NOMO-1 (cell line): ENCODE data around the gene OTUB2.
A peak's percentile ranks its signal among the peaks of the same experiment; 100 is the strongest.

Experiments
- DNase-seq, 2 experiments: peaks; one replicate each; lab custom pipeline; 2025; ENCODE audit not compliant: unreplicated experiment in 2 of 2; lab: John Stamatoyannopoulos, UW

The OTUB2 gene

DNA sequence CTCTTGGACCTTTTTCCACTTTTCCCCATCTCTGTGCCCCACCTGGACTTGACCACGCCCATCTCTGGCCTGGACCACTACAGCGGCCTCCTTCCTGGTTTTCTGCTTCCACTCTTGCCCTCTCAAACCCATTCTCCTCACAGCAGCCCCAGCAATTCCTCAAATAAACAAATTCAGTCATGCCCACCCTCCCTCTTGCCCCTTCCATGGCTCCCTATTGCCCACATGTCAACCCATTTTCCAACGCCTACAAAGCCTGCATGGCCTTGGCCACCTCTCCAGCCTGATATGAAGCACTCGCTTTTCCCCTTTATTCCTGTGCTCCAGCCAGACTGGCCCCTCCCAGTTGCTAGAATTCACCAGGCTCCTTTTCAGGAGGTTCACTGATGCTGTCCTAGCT is 5.9 kb upstream of the OTUB2 start:
- DNase-seq, result no peak

DNA sequence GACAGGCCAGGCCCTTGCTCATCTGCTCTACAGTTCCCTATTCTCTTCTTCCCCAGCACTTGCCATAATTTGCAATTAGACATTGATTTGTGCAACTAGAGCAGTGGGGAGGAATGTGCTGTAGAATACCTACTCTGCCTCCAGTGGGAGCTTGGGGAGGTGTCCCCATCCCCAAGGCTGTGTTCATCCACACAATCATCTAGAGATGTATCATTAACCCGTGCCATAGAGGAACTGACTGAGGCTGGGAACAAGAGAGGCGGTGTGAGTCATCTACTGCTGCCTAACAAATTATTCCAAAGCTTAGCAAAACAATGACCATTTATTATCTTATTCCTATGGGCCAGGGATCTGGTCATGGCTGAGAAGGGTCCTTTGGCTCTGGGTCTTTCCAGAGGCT is 5.1 kb upstream of the OTUB2 start:
- DNase-seq, result no peak

DNA sequence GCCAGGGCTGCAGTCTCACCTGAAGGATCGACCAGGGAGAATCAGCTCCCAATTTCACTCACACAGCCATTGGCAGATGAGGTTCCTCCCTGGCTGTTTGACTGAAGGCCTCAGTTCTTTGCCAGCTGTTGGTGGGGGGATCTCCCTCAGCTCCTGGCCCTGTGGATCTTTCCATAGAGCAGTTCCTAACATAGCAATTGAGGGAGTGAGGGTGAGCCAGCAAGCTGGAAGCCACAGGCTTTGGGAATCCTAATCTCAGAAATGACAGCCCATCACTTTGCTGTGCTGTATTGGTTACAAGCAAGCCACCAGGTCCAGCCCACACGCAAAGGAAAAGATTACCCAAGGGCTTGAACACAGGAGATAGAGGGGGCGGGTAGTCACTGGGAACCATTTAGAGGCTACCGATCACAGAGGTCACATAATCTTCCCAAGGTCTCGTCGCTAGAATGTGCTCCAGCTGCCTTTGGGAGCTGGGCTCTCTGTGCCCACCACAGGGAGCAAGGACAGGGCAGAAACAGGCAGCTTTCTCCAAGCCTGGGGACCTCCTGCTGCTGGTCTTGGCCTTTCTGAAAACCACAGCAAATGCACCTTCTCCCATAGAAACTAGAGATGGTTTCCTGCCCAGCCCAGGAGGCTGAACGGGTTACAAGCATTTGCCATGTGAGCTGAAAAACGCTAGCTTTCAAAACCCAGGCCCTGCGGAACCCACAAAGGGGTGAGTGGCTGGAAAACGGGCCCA is 4.6 kb upstream of the OTUB2 start:
- no peak for DNase-seq

DNA sequence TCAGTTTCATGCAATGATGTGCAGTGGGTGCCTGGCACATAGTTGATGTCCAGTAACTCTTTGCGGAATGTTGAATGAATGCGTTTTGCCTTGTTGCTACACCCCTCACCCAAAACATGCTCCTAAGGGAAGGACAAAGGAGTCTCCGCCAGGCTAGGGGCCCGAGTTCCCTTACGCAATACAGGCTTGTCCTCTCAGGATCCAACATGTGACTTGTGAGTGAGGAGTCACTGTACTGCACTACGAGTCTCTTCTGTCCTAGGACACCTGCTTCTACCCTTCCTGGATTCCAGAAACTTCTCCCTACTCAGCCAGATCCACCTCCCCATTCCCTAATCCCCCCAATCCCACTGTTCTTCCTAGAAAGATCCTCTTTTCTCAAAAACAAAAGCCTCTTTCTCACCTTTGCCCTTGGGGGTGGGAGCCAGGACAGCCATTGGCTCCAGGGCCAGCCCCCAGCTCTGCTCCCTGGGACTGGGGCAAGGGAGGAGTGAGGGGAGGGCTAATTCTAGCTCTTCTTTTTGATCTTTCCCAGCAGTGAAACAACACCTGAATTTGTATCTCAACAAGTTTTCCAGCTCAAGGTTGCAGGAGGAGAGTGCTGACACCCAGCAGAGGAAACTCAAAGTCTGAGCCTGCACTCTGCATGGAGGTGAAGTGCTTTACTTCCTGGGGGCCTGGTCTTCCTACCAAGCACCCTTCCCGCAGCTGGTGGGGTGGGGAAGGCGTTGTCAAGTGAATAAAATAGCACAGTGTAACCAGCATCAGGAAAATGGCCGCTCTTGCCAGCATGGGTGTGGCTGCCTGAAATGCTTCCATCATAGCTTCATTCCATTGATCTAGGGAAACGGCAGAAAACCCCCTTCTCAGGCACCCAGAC is 3.4 kb upstream of the OTUB2 start:
- DNase-seq, result no peak

DNA sequence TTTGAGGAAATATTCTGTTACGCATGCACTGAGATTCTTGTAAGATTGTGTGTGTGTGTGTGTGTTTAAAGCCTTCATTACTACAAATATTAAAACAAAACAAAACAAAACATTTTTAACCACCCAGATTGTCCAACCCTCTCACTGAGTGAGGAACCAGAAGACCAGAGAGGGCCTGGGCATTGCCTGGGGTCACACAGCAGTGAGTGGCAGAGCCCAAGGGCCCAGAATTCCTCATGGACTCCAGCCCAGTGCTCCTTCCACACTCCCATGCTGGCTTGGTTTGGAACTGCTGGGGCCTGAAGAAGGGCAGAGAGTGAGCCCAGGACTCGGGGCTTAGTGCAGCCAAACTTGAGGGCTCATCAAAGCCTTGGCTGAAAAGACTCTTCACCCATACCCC is 1.6 kb upstream of the OTUB2 start:
- no peak for DNase-seq

DNA sequence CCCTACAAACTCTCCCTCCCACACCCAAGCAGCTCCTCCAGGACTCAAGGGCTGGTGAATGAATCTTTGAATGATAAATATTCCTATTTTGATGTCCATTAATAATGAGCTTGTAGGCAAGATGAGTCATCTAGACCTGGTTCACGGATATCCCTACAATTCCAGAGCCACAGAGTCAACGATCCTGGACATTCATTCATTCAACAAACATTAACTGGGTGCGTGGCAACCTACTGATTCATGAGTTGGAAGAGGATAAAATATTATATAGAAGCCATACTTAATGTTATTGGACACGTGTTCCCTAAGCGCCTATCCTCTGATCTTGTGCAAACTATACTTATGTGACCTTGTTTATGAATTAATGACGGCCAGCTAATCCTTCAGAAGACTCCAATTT is 420 bp upstream of the OTUB2 start:
- no peak for DNase-seq

DNA sequence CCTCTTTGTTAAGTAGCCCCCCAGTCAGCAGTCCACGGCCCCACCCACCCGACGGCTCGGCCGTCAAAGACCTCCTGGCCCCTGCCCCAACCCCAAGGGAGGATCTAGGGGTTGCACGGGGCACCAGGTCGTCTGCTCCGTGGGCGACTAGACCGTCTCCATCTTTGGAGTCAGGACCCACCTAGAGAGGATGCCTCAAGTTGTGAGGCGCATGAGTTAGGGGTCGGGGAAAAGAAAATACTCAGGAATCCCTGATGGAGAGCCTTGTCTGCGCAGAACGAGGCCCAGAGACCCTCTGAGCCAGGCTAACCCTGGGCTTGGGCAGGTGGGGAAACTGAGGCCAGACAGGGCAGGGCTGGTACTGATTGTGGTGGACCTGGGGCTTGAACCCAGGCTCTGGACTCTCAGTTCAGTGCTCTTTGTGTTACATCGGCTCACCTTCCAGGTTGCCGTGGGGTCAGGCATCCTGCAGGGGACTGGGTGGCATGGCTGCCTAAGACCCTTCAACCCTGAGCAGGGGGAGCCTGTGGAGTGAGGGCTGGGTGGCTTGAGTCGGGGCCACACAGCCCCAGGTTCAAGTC is 839 bp downstream of the OTUB2 start:
- no peak for DNase-seq

DNA sequence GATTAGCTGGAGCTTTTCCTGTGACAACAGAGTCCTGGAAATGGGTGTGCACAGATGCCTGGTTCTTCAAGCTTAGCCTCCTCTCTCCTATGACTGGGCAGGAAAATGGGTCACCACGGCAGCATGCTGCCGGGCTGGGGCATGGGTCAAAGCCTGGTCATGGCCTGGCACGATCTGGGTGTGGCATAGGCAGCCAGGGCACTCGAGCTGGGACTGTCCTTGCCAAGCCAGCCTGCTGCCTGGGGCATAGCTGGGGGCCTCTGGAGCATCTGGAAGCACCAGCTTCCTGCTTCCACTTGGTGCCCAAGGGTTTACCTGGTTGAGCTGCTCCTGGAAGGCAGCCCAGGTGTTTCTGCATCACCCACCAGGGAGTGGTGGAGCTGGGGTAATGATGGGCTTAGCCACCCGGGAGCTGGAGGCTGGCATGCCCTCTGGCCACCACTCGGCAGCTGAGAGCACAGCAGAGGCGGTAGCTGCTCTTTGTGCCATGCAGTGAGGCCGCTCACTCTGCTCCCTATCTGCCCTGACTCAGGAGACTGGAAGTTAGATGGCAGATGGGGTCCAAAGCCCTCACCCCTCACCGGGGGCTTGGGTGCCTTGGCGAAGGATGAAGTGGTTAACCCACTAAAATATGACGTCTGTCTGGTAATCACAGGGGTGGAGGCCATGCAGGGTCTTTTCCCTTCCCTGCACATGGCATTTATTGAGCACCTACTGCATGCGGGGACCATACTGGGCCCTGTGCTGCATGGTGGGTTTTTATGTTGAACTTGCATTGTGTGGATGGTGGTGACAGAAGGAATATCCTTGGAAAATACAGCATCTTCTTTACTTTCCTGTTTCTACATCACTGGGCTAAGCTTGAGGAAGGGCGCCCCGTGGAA is 1.7 kb downstream of the OTUB2 start:
- no peak for DNase-seq

DNA sequence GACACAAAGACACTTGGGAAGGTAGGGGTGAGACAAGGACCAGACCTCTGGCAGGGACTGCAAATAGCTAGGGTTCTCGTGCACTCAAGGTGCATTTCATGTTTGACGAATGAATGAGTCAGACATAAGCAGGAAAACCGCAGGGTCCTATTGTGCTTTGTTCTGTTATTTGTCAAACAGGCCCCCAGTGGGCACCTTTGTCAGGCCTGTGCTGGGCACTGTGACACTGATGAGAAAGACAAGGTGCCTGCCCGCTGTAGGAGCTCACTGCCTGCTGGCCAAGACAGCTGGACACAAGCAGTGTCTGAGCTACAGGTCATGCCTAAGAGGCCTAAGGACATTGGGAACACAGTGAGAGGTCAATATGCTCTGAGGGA is 2.3 kb downstream of the OTUB2 start:
- DNase-seq, result peak; percentile 37 to 57

DNA sequence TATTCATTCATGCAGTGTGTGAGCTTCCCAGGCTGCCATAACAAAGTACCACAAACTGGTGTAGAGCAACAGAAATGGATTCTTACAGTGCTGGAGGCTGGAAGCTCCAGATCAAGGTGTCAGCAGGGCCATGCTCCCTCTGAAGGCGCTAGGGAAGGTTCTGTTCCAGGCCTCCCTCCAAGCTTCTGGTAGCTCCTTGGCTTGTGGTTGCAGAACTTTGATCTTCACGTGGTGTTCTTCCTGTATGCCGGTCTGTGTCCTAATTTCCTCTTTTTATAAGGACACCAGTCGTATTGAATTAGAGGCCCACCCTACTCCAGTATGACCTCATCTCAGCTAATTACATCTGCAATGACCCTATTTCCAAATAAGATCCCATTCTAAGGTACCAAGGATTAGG is 3.1 kb downstream of the OTUB2 start:
- peak; percentile 54 to 78 for DNase-seq

DNA sequence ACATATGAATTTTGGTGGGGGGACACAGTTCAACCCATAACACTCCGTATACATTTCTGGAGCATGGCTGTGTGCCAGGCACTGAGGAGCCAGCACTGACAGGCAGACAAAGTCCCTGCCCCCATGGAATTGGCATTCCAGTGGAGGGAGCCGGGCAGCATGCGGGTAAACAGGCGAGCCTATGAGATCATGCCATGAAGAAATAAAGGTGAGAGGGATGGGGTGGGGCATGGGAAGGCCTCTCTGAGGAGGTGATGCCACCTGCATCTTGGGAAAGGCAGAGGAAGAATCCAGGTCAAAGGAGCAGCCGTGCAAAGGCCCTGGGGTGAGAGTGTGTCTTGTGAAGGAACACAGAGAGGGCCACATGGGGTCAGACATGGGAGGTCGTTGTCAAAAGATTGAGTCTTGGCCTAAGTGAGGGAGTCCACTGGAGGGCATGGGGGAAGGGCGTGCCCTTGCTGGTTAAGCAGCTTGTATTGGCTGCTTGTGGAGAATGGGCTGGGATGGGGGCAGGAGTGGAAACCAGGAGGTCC is 3.6 kb downstream of the OTUB2 start:
- no peak for DNase-seq

DNA sequence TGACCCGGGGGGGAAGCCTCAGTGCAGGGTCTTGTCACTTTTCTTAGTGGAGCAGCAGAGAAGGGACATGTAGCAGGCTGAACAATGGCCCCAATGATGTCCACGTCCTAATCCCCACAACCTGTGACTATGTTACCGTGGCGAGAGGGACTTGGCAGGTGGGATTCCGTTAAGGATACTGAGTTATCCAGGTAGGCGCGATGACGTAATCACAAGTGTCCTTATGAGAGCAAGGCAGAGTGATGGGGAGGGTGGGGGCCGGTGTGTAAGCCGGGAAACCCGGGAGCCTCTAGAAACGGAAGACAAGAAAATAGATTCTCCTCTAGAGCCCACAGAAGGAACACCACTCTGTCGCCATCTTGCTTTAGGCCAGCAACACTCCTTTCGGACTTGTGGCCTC is 4.4 kb downstream of the OTUB2 start:
- DNase-seq, result no peak

DNA sequence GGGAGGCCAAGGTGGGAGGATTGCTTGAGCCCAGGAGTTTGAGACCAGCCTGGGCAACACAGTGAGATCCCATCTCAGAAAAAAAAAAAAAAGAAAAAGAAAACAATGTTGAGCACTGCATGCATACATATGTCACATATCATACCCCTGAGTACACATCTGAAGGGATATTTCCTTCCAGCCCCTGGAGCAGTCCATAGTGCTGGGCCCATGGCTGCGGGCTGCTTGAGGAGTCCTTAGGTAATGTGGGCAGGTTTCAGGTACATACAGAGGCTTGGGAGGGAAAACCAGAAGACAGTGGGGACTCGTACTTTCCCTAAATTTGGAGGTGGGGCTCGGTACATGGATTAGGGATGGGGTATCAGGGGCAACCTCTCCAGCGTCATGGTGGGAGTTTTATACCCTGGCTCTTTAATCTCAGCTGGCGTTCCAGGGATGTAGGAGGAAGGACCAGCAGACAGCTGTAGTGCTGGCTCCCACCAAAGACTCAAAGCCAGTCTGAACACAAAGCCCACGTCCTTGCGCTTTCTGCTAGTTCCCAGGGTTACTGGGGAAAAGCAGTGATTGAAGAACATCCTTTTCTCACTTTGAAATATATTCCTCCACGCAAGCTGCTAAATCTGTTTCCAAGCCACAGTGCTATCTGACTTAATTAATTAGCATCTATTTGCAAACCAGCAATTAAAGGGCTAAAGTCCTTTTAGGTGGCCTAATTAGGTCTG is 5.2 kb downstream of the OTUB2 start:
- no peak for DNase-seq

DNA sequence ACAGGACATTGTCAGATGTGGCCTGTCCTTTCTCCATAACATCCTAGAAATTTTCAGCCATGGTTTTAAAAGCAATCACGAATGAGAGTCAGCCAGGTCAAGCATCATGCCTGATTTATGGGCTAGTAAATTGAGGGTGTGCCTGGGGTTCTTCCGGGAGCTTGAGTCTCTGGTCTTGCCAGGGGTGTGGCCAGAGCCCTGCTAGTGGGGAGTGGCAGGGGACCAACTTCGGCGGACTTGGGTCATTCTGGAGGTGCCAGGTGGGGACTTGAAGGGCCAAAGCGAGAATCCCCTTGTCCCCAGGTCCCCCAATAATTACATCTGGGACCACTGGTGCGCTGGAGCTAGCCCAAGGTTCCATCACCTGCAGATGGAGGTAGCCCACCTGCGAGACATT is 5.7 kb downstream of the OTUB2 start:
- DNase-seq, result no peak

DNA sequence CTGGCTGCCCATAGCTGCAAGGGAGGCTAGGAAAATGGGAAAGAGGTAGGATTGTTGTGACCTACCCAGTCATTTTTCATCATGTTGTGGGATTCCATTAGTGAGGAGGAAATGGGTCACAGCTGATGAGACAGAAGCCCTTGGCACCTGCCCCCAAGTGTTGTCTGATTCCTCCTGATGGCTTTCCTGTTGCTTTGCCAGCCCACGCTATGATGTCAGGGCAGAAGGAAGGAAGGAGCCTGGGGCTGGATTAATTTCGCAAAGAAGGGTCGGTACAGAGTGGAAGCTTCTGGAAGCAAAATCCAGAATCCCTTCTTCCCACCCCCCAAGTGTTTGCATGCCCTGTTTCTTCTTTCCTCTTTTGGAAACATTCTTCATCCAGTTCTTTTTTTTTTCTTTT is 8.7 kb downstream of the OTUB2 start:
- no peak for DNase-seq

DNA sequence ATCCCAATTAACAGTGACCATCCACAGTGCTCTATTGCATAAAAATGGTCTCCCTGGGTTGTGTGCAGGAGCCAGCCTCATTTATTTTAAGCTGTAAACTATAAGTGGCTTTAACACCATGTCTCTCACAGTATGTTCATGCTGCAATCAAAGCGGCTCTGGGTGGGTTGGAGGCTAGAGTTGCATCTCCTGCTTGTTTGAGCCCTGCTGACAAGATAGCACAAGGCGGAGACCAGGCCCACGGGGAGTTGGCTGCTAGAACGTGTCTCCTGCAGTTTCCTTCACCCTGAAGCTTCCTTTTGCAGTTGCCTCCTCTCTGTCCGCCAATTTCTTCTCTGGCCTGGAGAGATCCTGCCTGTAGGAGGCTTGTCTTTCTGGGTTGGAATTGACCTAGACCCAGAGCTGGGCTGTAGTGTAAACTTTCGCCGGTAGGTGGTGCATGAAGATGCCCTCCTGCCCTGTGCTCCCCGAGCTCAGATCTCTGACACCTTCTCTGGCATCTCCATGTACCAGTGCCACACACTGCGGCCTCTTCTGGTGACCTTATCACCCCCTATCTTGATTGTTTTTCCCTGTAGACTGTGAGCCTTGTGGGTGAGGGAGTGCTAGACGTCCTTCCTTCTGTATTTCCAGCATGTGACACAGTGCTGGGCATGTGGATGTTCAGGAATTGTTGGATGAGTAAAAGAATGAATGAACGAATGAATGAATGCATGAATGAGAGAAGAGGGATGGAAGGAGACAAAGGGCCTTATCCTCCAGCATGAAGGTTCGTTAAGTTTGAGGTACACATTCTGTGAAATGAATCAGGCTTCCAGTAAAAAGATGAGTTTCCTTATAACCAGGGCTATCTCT is 10.4 kb downstream of the OTUB2 start:
- DNase-seq, result peak; percentile 21 to 44

DNA sequence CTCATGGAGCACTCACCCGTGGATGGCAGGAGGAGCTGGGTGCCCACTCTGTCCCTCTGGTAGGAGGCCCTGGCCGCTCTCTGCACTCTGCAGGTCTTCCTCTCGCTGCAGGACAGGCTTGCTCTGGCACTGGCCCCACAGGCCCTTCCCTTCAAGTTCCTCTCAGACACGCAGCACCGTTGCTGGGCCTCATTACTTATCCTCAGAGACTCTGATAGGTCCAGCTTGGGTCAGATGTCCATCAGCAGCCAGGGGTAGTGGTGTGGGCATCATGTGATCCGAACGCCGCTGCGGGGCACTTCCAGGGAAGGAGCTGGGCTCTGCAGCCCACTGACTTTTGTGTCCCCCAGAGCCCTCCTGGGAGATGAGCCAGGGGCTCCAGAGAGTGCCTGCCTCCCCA is 11.8 kb downstream of the OTUB2 start:
- DNase-seq, result no peak

DNA sequence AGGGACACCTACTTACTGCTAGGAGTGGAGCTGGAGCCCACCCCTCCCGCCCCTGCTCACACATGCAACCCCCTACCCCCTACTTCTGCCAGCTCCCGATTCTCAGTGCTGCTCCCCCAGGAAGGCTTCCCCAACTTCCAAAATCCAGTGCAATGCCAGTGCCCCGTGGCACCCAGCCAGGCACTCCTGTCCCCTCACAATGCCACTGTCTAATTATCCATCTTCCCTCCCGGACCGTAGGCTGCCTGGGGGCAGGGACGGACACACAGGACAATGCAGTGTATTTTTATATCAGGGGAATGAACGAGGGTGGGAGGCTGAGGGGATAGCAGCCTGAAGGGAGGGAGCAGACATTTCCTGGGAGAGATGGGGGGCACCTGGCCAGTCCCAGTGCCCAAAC is 12.4 kb downstream of the OTUB2 start:
- no peak for DNase-seq
